COR-L47 (cell line): Measurements from ENCODE around the gene OPN4.

Source experiments
- DNase-seq: peaks from one replicate; lab custom pipeline; 2025; lab: John Stamatoyannopoulos, UW

The OPN4 gene

GRCh38 chr10:86681047-86681446 lies 26.7 kb downstream of the OPN4 start:
- no peak for DNase-seq

GRCh38 chr10:86681722-86682386 lies 27.5 kb downstream of the OPN4 start:
- no peak for DNase-seq

DNA sequence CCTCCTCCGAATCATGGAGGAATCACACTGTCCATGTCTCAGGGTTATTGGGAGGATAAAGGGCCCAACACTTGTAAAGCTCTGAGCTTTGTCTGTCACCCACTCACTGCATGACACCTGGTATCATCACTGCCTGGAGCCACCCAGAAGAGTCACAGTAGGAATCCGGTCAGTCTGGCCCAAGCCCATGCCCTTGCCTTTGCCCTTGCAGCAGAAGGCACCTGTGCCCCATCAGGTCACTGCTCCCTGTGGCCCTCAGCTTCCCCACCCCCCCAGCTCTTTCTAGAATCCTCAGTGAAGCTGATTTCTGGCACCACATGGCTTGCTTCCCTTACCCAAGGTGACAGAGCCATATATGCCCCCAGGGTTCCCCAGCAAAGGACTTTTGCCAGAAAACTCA lies 28.3 kb downstream of the OPN4 start:
- DNase-seq: no peak

DNA sequence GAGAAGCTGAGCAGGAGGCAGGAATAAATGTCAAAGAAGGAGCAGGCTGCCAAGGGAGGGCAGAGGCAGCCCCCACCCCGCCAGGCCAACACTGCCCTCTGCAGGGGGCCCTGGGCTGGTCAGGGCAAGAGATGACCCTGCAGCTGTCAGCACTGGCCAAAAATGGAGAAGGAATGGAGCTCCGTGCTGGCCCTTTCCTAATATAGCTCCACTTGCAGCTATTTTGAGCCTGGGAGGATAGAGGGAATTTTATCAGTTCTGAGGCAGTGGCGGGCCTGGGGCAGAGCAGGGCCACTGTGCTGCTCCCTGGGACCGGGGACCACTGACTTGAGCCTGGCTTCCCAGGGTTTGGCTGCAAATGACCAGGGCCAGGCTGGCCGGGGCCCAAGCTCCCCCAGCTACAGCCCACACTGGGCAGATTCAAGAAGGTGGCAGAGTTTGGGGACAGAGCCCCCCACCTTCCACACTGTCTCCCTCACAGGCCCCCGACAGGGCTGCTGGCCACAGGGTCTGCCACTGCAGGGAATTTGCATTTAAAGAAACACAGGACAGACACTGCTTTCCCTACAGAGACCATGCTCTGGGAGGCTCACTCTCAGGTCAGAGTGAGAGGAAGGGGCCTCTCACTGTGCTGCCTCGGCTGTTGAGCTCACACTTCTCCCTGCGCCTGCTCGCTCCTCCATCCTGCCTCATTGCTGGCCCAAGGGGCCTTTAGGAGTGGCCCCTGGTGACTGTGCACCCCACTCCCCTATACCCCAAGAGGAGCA lies 30.2 kb downstream of the OPN4 start:
- no peak for DNase-seq

DNA sequence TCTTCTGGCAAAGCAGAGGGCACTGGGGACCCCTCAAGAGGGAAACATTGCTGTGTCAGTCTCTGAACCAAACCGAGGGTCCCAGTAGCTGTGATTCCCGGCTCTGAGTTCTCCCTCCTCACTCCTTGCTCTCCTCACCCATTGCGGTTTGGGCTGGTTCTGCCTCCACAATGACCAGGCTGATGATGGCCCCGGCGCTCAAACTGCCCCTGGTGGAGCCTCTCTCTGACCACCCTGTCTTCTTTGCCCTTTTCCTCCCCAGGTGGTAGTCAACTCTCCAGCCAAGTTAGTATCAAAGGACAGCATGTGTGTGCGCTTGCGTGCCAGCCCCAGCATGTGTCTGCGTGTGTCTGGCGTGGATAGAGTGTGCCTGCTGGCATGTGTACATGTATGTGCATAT lies 31.1 kb downstream of the OPN4 start:
- DNase-seq: no peak

DNA sequence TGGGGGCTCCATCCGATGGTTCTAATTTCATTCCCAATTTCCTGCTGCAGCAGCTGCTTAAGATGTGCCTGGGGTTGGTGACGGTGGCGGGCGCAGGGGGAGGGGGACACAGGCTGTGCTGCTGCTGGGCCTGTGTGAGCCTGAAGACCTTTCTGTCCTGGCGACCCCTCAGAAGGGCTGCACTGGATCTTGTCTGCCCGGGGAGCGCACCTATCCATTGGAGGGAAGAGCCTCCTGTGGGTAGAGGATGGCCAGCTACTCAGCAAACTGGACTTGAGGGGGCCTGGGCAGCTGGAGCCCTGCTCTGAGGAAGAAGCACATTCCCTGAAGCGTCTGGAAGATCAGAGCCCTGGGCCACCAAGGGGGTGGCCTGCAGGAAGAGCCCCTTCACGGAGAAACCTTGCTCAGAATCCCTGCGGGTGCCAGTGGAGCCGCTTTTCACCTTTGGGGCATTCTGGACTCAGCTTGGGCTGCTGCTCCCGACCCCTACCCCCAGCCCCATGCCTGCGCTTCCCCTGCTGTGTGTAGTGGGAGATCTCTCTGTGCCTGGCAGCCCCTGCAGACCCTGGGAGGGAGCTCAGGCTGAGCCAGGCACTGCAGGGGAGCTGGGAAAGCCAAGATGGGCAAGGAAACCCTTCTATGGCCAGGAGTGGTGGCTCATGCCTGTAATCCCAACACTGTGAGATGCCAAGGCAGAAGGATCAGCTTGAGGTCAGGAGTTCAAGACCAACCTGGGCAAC lies 31.7 kb downstream of the OPN4 start:
- no peak for DNase-seq

GRCh38 chr10:86686972-86687371 lies 32.6 kb downstream of the OPN4 start:
- DNase-seq: no peak

DNA sequence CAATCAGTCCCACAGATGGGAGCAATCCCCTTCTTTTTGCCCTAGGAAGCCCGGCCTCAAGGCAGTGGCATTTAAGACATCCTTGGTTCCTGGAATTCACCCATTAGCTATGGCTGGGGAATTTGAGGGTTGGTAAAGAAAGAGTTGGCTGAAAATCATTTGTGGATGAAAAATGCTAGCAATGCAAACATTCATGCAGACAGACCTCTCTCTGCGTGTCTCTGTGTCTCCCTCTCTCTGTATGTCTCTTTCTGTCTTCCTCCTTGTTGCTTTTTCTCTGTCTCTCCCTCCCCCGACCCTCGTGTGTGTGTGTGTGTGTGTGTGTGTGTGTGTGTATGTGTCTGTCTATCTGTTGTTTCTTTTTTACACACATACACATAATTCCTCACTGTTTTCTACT lies 33.4 kb downstream of the OPN4 start:
- no peak for DNase-seq

GRCh38 chr10:86688398-86688921 lies 34.1 kb downstream of the OPN4 start:
- DNase-seq: no peak

DNA sequence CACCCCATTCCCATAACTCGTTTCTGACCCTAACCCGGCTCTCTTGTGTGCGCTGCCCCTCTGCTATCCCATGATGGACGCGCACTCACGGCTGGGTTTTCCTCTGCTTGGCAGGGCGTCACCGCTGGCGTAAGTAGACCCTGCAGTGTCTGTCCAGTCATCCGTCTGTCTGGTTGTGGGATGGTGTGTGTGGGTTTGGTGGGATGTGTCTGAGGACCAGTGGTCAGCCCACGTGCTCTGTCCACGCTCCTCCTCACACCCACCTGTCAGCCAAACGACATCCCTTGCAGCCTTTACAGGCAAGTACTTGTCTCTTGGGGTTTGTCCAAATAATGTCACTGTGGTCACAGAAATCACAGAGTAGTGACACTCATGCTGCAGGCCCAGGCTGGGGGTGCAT lies 34.8 kb downstream of the OPN4 start:
- DNase-seq: no peak

DNA sequence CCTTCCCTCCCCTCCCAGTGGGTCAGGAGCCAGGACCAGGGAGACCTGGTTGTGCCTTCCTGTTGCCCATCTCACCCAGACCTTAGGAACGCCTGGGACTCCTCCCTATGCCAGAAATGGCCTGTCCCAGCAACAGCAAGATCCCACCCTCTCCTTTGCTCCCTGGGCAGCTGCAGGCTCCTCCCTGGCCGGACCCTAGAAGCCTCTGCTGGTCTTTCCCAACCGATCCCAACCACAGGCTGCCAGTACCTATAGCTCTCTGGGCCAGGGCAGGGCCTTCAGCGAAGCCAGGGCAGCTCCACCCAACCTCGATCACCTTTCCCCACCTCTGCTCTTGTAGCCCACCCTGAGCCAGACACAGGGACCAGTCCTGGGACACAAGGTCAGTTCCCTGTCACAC lies 35.9 kb downstream of the OPN4 start:
- no peak for DNase-seq

GRCh38 chr10:86690657-86691084 lies 36.3 kb downstream of the OPN4 start:
- no peak for DNase-seq

DNA sequence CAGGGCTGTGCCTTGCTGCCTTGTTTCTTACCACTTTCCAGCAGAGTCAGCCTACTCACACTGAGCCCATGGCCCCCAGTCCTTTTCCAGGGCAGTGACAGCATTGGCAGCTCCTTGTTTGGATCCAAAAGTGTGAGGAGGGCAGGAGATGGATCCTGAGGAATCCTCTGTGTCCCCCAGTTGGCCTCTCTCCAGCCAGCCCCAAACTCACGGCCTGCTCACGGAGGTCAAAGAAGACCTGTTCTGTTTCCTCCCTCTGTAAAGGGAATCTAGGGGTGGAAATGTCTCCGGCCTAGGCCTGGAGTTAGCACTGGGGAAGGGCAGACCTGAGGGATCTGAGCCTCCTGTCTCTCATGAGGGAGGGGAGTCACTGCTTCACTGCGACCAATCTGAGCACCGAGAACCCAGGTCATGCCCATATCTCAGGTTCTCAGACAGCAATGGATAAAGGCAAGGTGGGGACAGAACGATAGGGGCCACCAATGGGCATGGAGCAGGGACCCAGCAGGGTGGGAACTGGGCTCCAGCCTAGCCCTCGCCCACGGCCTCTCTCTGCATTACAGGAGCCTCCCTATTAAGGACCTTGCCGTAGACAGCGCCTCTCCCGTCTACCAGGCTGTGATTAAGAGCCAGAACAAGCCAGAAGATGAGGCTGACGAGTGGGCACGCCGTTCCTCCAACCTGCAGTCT lies 37.1 kb downstream of the OPN4 start:
- DNase-seq: no peak

DNA sequence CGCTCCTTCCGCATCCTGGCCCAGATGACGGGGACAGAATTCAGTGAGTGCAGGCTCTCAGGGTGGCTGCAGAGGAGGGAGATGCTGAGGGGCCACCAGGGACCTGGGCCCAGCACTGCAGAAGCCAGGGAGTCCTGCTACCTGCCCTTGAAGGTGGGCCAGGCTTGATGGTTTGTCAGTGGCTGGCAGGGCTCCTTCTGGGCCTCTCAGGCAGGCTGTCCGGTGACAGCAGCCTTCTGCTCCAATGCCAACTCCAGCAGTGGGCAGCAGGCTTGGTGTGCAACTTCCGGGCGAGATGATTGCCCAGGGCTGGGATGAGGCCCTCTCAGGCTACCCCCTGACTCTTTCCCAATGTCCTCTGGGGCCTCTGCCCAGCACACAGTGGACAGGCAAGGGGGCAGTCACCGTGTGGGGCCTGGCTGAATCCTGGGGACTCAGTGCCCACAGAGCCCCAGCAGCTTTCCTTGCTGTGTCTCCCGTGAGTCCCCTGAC lies 37.7 kb downstream of the OPN4 start:
- no peak for DNase-seq

DNA sequence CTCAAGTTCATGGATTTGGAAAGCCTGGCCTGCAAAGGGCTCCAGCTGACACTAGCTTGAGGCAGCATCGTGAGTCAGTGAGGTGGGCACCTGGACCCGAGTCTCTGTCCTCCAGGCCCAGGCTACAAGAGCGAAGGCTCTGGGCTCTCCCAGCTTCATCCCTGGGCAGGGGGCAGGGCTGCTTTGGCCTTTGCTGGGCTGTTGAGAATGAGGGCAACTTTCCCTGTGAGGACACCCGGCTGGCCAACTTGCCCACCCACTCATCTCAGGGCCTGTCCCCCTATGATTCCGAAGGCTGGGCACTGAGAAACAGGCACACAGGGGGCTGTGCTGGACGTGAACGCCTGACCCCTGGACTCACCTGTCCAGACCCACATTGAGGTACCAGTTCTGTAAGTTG lies 38.3 kb downstream of the OPN4 start:
- DNase-seq: no peak

GRCh38 chr10:86693275-86693674 lies 38.9 kb downstream of the OPN4 start:
- no peak for DNase-seq

DNA sequence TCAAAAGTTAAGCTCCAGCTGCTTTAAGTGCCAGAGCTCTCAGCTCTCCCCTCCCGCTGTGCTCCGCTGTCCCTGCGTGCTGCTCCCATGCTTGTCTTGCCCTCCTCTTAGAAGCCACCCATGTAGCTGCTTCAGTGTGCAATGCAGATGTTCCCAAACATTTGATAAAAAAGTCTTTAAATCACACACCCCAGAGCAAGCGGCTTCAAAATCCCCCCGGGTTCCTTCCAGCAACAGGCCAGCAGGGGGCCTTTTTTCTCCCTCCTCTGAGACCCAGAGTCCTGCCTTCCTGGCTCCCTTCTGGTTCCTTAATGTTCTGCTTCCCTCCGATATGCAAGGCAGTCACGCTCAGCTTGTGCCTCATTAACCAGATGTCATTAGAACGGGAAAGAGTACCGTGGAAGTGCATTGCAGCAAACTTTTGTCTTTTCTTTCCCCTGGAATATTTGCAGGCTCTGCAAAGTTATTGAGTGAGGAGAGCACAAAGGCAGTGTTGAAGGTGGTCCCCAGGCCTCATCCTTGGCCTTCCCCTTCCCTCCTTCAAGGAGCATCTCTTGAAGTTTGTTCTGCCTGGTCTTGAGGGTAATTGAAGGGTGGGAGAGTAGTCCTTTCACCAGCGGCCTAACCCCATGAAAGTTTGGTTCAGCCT lies 39.5 kb downstream of the OPN4 start:
- DNase-seq: no peak

DNA sequence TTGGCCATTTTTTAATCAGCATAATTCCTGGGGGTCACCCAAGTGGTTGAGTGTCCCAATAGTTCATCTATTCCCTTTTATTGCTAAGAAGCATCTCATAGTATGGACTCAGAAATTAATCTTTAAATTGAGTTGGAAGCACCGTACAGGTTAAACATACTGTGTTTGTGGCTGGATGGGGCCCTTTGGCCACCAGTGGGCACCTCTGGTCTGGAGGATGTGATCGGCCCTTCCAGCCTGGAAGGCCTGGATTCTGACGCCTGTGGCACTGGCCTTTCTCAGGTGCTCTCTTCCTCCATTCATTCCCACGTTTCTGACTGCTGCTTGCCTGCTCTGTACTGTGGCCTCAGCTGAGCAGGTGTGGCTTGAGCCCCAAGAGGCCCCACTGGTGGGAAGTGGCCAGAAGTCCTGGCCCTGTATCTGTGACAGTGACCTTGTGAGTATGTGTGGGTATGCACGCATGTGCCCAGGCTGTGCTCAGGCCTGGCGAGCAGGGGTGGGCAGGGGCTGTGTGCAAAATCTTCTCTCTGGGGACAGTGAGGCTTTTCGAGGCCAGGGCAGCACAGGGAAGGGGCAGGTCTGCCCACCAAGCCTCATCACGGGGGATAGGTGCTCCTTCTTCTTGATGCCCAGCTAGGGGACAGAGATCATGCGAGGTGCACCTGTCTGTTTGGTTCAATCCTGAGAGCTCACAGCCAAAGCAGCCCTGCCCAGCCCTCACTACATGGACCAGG lies 44.0 kb downstream of the OPN4 start:
- DNase-seq: no peak

- no peak for DNase-seq
Observed at GRCh38 chr10:86699125-86699524, 44.8 kb downstream of the OPN4 start.

- no peak for DNase-seq
Observed at GRCh38 chr10:86699541-86699940, 45.2 kb downstream of the OPN4 start.
